ENCODE data around the gene PPFIA1.
A peak's percentile ranks its signal among the peaks of the same experiment; 100 is the strongest.
"Not testable (repeated sequence)": the region's sequence is repeated elsewhere in the genome, so short reads cannot be mapped to it uniquely, and the experiment has no call there.

The PPFIA1 gene

GRCh38 chr11:70255477-70256116 lies 14.9 kb upstream of the PPFIA1 start:
- Histone ChIP-seq H3K27ac (ENCODE audit: low read depth, low read length) (no peak overlapping the region), H3K9ac (ENCODE audit: low read length) (no peak overlapping the region), H3K27me3 (ENCODE audit: control insufficient read depth in 1 of 2, insufficient read depth in 2 of 2, low read length in 2 of 2) (no peaks in the 10 kb centered on the region), H3K36me3 (ENCODE audit: insufficient read depth, low read length) (no peaks in the 10 kb centered on the region), H3K4me1 (ENCODE audit: insufficient read depth, low read length) (no peaks in the 10 kb centered on the region), H3K9me3 (ENCODE audit: low read length) (no peaks in the 10 kb centered on the region), H3K4me3 (ENCODE audit: low read depth in 1 of 2, low read length in 2 of 2) (no peak overlapping the region)

DNA sequence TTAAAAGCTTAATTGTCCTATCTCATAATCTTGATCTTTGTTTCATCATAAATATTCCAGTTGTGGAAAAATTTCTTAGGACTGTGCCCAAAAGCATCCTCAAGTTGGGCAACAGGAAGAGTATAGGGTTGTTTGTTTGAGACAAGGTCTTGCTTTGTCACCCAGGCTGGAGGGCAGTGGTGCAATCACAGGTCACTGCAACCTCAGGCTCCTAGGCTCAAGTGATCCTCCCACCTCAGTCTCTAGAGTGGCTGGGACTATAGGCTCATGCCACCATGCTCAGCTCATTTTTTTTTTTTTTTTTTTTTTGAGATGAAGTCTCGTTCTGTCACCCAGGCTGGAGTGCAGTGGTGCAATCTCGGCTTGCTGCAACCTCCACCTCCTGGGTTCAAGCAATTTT lies 11.4 kb upstream of the PPFIA1 start:
- not testable (repeated sequence) for H3K27ac ChIP-seq (ENCODE audit: low read depth, low read length); H3K4me3 ChIP-seq (ENCODE audit: low read depth in 1 of 2, low read length in 2 of 2); H3K4me1 ChIP-seq (ENCODE audit: insufficient read depth, low read length); H3K36me3 ChIP-seq (ENCODE audit: insufficient read depth, low read length); H3K9ac ChIP-seq (ENCODE audit: low read length); H3K9me3 ChIP-seq (ENCODE audit: low read length); H3K27me3 ChIP-seq (ENCODE audit: control insufficient read depth in 1 of 2, insufficient read depth in 2 of 2, low read length in 2 of 2)

DNA sequence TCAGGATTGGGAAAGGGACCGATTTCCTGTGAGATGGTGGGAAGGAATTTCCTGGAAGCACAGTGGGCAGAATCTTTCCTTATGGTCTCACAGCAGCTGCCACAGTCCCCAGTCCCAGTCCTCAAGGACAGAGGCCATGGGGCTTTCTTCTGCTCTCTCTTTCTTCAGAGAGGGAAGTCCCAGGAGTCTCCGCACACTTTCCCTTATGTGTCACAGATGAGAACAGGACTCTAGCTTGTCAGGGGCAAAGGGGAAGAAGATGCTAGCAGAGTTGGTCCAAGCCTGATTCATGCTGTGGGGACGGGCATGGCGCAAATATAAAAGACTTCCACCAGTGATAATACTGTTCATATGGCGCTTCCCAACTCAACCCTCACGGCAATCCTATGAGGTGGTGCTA lies 7.5 kb upstream of the PPFIA1 start:
- H3K9ac ChIP-seq (ENCODE audit: low read length): no peak overlapping the region
- H3K4me1 ChIP-seq (ENCODE audit: insufficient read depth, low read length): no peaks in the 10 kb centered on the region
- no peaks in the 10 kb centered on the region for H3K9me3 ChIP-seq (ENCODE audit: low read length)
- no peak overlapping the region for H3K4me3 ChIP-seq (ENCODE audit: low read depth in 1 of 2, low read length in 2 of 2)
- H3K27ac ChIP-seq (ENCODE audit: low read depth, low read length): no peak overlapping the region
- no peaks in the 10 kb centered on the region for H3K36me3 ChIP-seq (ENCODE audit: insufficient read depth, low read length)
- no peaks in the 10 kb centered on the region for H3K27me3 ChIP-seq (ENCODE audit: control insufficient read depth in 1 of 2, insufficient read depth in 2 of 2, low read length in 2 of 2)

- Histone ChIP-seq H3K9ac (ENCODE audit: low read length) (no peak overlapping the region), H3K27ac (ENCODE audit: low read depth, low read length) (no peak overlapping the region), H3K27me3 (ENCODE audit: control insufficient read depth in 1 of 2, insufficient read depth in 2 of 2, low read length in 2 of 2) (no peaks in the 10 kb centered on the region), H3K4me1 (ENCODE audit: insufficient read depth, low read length) (no peaks in the 10 kb centered on the region), H3K36me3 (ENCODE audit: insufficient read depth, low read length) (no peaks in the 10 kb centered on the region), H3K9me3 (ENCODE audit: low read length) (no peaks in the 10 kb centered on the region), H3K4me3 (ENCODE audit: low read depth in 1 of 2, low read length in 2 of 2) (no peak overlapping the region)
Measured at GRCh38 chr11:70263363-70263762, 7.1 kb upstream of the PPFIA1 start.

GRCh38 chr11:70265341-70265740 lies 5.1 kb upstream of the PPFIA1 start:
- no peaks in the 10 kb centered on the region for H3K27me3 ChIP-seq (ENCODE audit: control insufficient read depth in 1 of 2, insufficient read depth in 2 of 2, low read length in 2 of 2)
- H3K27ac ChIP-seq (ENCODE audit: low read depth, low read length): no peak overlapping the region
- no peaks in the 10 kb centered on the region for H3K9me3 ChIP-seq (ENCODE audit: low read length)
- H3K36me3 ChIP-seq (ENCODE audit: insufficient read depth, low read length): no peaks in the 10 kb centered on the region
- H3K4me3 ChIP-seq (ENCODE audit: low read depth in 1 of 2, low read length in 2 of 2): no peak overlapping the region
- no peaks in the 10 kb centered on the region for H3K4me1 ChIP-seq (ENCODE audit: insufficient read depth, low read length)
- no peak overlapping the region for H3K9ac ChIP-seq (ENCODE audit: low read length)

DNA sequence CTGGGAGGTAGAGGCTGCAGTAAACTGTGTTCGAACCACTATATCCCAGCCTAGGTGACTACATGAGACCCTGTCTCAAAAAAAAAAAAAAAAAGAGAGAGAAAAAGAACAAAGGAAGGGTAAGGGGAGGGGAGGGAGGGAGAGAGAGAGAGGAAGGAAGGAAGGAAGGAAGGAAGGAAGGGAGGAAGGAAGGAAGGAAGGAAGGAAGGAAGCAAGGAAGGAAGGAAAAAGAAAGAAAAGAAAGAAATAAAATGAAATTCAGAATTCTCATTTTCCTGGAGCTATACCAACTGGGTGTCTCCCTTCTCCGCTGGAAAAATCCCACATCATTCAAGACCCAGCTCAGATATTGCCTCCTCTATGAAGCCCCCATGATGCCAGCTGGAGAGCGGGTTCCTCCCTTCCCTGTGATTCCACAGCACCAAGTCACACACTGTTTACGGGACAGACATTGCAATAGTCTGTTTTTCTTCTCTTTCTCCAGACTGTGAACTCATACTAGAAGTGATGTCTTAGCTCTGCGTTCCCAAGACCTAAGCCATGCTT lies 3.0 kb upstream of the PPFIA1 start:
- Histone ChIP-seq H3K9ac (ENCODE audit: low read length) (no peak overlapping the region), H3K4me3 (ENCODE audit: low read depth in 1 of 2, low read length in 2 of 2) (no peak overlapping the region), H3K27ac (ENCODE audit: low read depth, low read length) (no peak overlapping the region), H3K9me3 (ENCODE audit: low read length) (no peaks in the 10 kb centered on the region), H3K27me3 (ENCODE audit: control insufficient read depth in 1 of 2, insufficient read depth in 2 of 2, low read length in 2 of 2) (no peaks in the 10 kb centered on the region), H3K36me3 (ENCODE audit: insufficient read depth, low read length) (peaks cover 5% of the 10 kb centered on the region), H3K4me1 (ENCODE audit: insufficient read depth, low read length) (peaks cover 8% of the 10 kb centered on the region)

DNA sequence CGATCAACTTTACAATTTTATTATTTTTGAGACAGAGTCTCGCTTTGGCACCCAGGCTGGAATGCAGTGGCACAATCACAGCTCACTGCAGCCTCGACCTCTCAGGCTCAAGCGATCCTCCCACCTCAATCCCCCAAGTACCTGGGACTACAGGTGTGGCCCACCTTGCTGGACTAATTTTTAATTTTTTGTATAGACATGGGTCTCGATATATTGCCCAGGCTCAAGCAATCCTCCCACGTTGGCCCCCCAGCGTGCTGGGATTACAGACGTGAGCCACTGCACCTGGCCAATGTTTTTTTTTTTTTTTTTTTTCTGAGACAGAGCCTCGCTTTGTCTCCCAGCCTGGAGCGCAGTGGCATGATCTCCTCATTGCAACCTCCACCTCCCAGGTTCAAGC lies 2.0 kb upstream of the PPFIA1 start:
- Histone ChIP-seq H3K27ac (ENCODE audit: low read depth, low read length) (no peak overlapping the region), H3K9ac (ENCODE audit: low read length) (no peak overlapping the region), H3K4me1 (ENCODE audit: insufficient read depth, low read length) (peaks cover 10% of the 10 kb centered on the region), H3K9me3 (ENCODE audit: low read length) (no peaks in the 10 kb centered on the region), H3K36me3 (ENCODE audit: insufficient read depth, low read length) (peaks cover 8% of the 10 kb centered on the region), H3K4me3 (ENCODE audit: low read depth in 1 of 2, low read length in 2 of 2) (no peak overlapping the region), H3K27me3 (ENCODE audit: control insufficient read depth in 1 of 2, insufficient read depth in 2 of 2, low read length in 2 of 2) (no peaks in the 10 kb centered on the region)

- Histone ChIP-seq H3K9me3 (ENCODE audit: low read length) (no peaks in the 10 kb centered on the region), H3K9ac (ENCODE audit: low read length) (peak overlapping the region; percentile 29), H3K36me3 (ENCODE audit: insufficient read depth, low read length) (peaks cover 11% of the 10 kb centered on the region), H3K27me3 (ENCODE audit: control insufficient read depth in 1 of 2, insufficient read depth in 2 of 2, low read length in 2 of 2) (no peaks in the 10 kb centered on the region), H3K4me3 (ENCODE audit: low read depth in 1 of 2, low read length in 2 of 2) (peak overlapping the region; percentile 63 to 76), H3K27ac (ENCODE audit: low read depth, low read length) (peak overlapping the region; percentile 49), H3K4me1 (ENCODE audit: insufficient read depth, low read length) (peaks cover 10% of the 10 kb centered on the region)
Measured at GRCh38 chr11:70270877-70271648, 573 bp downstream of the PPFIA1 start.

DNA sequence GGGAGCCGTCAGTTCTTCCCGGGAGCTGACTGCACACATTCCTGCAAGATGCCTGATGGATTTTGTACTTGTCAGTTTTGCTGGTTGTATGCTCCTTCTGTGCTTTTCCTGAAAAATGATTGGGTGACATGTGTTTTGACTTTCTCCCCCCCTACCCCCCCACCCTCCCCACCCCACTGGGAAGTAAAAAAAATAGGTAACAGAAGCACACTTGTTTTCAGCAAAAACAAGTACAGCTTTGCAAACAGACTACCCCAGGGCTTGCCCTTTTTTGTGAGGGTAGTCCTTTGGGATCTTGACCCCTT lies 1.1 kb downstream of the PPFIA1 start:
- H3K27me3 ChIP-seq (ENCODE audit: control insufficient read depth in 1 of 2, insufficient read depth in 2 of 2, low read length in 2 of 2): no peaks in the 10 kb centered on the region
- H3K36me3 ChIP-seq (ENCODE audit: insufficient read depth, low read length): peaks cover 14% of the 10 kb centered on the region
- H3K4me3 ChIP-seq (ENCODE audit: low read depth in 1 of 2, low read length in 2 of 2): peak overlapping the region; percentile 63 to 76
- H3K9me3 ChIP-seq (ENCODE audit: low read length): no peaks in the 10 kb centered on the region
- H3K9ac ChIP-seq (ENCODE audit: low read length): no peak overlapping the region
- no peak overlapping the region for H3K27ac ChIP-seq (ENCODE audit: low read depth, low read length)
- peaks cover 10% of the 10 kb centered on the region for H3K4me1 ChIP-seq (ENCODE audit: insufficient read depth, low read length)

DNA sequence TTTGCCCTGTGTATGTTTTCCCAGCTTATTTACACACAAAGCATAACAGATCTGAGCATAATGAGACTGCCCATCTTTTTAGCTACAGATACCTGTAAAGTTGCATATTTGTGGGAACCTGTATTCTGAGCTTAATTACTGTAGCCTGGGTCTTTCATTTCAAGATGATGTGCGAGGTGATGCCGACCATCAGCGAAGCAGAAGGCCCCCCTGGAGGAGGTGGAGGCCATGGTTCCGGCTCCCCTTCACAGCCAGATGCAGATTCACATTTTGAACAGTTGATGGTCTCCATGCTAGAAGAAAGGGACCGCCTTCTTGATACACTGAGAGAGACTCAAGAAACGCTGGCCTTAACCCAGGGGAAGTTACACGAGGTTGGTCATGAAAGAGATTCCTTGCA lies 1.5 kb downstream of the PPFIA1 start:
- Histone ChIP-seq H3K9me3 (ENCODE audit: low read length) (no peaks in the 10 kb centered on the region), H3K27ac (ENCODE audit: low read depth, low read length) (no peak overlapping the region), H3K36me3 (ENCODE audit: insufficient read depth, low read length) (peaks cover 14% of the 10 kb centered on the region), H3K9ac (ENCODE audit: low read length) (peak overlapping the region; percentile 33), H3K4me3 (ENCODE audit: low read depth in 1 of 2, low read length in 2 of 2) (peak overlapping the region in 1 of 2 donors; percentile 28), H3K4me1 (ENCODE audit: insufficient read depth, low read length) (peaks cover 10% of the 10 kb centered on the region), H3K27me3 (ENCODE audit: control insufficient read depth in 1 of 2, insufficient read depth in 2 of 2, low read length in 2 of 2) (no peaks in the 10 kb centered on the region)

- H3K4me3 ChIP-seq (ENCODE audit: low read depth in 1 of 2, low read length in 2 of 2): no peak overlapping the region
- no peak overlapping the region for H3K27ac ChIP-seq (ENCODE audit: low read depth, low read length)
- H3K36me3 ChIP-seq (ENCODE audit: insufficient read depth, low read length): peaks cover 13% of the 10 kb centered on the region
- H3K4me1 ChIP-seq (ENCODE audit: insufficient read depth, low read length): no peaks in the 10 kb centered on the region
- H3K9me3 ChIP-seq (ENCODE audit: low read length): no peaks in the 10 kb centered on the region
- H3K9ac ChIP-seq (ENCODE audit: low read length): no peak overlapping the region
- H3K27me3 ChIP-seq (ENCODE audit: control insufficient read depth in 1 of 2, insufficient read depth in 2 of 2, low read length in 2 of 2): no peaks in the 10 kb centered on the region
Measured at GRCh38 chr11:70278994-70279393, 8.5 kb downstream of the PPFIA1 start.

DNA sequence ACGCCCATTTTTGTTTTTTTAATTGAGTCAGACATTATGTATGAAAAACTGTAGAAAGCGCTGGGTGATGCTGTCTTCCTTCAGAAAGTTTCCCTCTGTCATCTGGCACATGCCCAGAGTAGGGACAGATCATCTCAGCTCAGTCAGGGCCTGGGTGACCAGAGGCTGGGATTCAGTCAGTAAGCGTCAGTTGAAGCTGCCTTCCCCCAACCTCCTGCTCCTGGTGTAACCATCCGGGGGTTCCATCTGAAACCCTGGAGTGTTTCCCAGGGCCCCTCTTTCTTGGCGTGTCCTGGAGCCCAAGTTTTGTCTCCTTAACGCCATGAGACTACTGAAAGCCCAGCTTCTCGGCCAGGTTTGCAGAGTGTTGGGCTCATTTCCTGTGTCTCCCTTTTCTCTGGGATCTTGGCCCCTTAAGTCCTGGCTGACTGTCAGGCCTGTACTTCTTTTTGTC lies 10.7 kb downstream of the PPFIA1 start:
- Histone ChIP-seq H3K27me3 (ENCODE audit: control insufficient read depth in 1 of 2, insufficient read depth in 2 of 2, low read length in 2 of 2) (no peaks in the 10 kb centered on the region), H3K4me1 (ENCODE audit: insufficient read depth, low read length) (no peaks in the 10 kb centered on the region), H3K36me3 (ENCODE audit: insufficient read depth, low read length) (peaks cover 15% of the 10 kb centered on the region), H3K4me3 (ENCODE audit: low read depth in 1 of 2, low read length in 2 of 2) (no peak overlapping the region), H3K9me3 (ENCODE audit: low read length) (no peaks in the 10 kb centered on the region), H3K27ac (ENCODE audit: low read depth, low read length) (no peak overlapping the region), H3K9ac (ENCODE audit: low read length) (no peak overlapping the region)
